GM23248 (cell line): ENCODE measurements around the gene PGM2L1. TPM values are rescaled to one million over a fixed set of nuclear protein-coding genes. Genes with fewer than 3 reads are reported as not detected.
A peak's percentile ranks its signal among the peaks of the same experiment; 100 is the strongest.

Experiments used
- DNase-seq: peaks from one replicate; pipeline ENCODE4 v3.0.0-alpha.2; 2015
- H2AFZ ChIP-seq: fragments of 200-600 bp; sonication (generic); 2 replicates; pipeline ENCODE4 v1.6.1; 2016; ENCODE audit warnings: antibody characterized with exemption
- H3F3A ChIP-seq: fragments of 200-600 bp; sonication (generic); 2 replicates; pipeline ENCODE4 v1.6.1; 2016; ENCODE audit warnings: mild to moderate bottlenecking, antibody characterized with exemption, mixed run types; ENCODE audit not compliant: insufficient read depth
- H3K27ac ChIP-seq: fragments of 200-600 bp; sonication (generic); 2 replicates; pipeline ENCODE4 v1.5.1; 2016; ENCODE audit warnings: mild to moderate bottlenecking
- H3K27me3 ChIP-seq: fragments of 200-600 bp; sonication (generic); replicated peaks from 2 replicates; pipeline ENCODE4 v1.6.1; 2016; ENCODE audit warnings: mild to moderate bottlenecking; ENCODE audit not compliant: insufficient read depth
- H3K36me3 ChIP-seq: fragments of 200-600 bp; sonication (generic); 2 replicates; pipeline ENCODE4 v1.6.1; 2016; ENCODE audit warnings: low read depth, mild to moderate bottlenecking
- H3K4me1 ChIP-seq: fragments of 200-600 bp; sonication (generic); 2 replicates; pipeline ENCODE4 v1.6.1; 2016; ENCODE audit warnings: mild to moderate bottlenecking; ENCODE audit not compliant: insufficient read depth
- H3K4me2 ChIP-seq: fragments of 200-600 bp; sonication (generic); one replicate; pipeline ENCODE4 v1.6.1; 2016; ENCODE audit warnings: mild to moderate bottlenecking; ENCODE audit not compliant: unreplicated experiment
- H3K4me3 ChIP-seq: fragments of 200-600 bp; sonication (generic); 2 replicates; pipeline ENCODE4 v1.5.1; 2016; ENCODE audit warnings: mild to moderate bottlenecking
- H3K79me2 ChIP-seq: fragments of 200-600 bp; sonication (generic); 2 replicates; pipeline ENCODE4 v1.6.1; 2016; ENCODE audit warnings: mild to moderate bottlenecking; ENCODE audit not compliant: insufficient read depth
- H3K9ac ChIP-seq: fragments of 200-600 bp; sonication (generic); 2 replicates; pipeline ENCODE4 v1.6.1; 2016; ENCODE audit warnings: mild to moderate bottlenecking
- H3K9me2 ChIP-seq: fragments of 200-600 bp; sonication (generic); 2 replicates; pipeline ENCODE4 v1.6.1; 2016; ENCODE audit warnings: mixed run types, mild to moderate bottlenecking, moderate library complexity; ENCODE audit not compliant: insufficient read depth
- H3K9me3 ChIP-seq: fragments of 200-600 bp; sonication (generic); one replicate; pipeline ENCODE4 v1.6.1; 2017; ENCODE audit warnings: low read depth
- H4K20me1 ChIP-seq: fragments of 200-600 bp; sonication (generic); 2 replicates; pipeline ENCODE4 v1.6.0; 2016; ENCODE audit not compliant: insufficient read depth
- EZH2 ChIP-seq: fragments of 200-600 bp; sonication (generic); IDR thresholded peaks from 2 replicates; pipeline ENCODE4 v1.6.1; 2018; ENCODE audit warnings: antibody characterized with exemption, mild to moderate bottlenecking; ENCODE audit not compliant: insufficient read depth, poor library complexity, severe bottlenecking
- EZH2phosphoT487 ChIP-seq: fragments of 200-600 bp; sonication (generic); IDR thresholded peaks from 2 replicates; pipeline ENCODE4 v1.6.1; 2018; ENCODE audit warnings: antibody characterized with exemption, moderate library complexity, mild to moderate bottlenecking, low read depth; ENCODE audit not compliant: insufficient read depth
- WGBS, 2 experiments: methylation state at CpG; one replicate each; pipeline ENCODE4 v1.1.6; 2015 to 2017; ENCODE audit warnings: low lambda C conversion rate in 2 of 2, low coverage in 1 of 2; ENCODE audit errors: missing lambda C conversion rate in 2 of 2; 5-methylcytosine and 5-hydroxymethylcytosine counted together
- in situ Hi-C: fragments of 300-500 bp; cut with MboI; formaldehyde crosslinking; loops from 2 replicates; pipeline ENCODE4 v1.15.0; 2020
- polyA plus RNA-seq: library from polyadenylated mRNA; unstranded; fragments of >200 nt; fragmentation: Nextera tagmentation; extraction: Ambion mirVana; gene quantifications from 2 replicates; pipeline ENCODE4 v1.2.1, GENCODE V29; 2016
- total RNA-seq: library from RNA; depleted of rRNA; stranded (reverse); fragments of >200 nt; shearing (Covaris generic); gene quantifications from 2 replicates; pipeline ENCODE4 v1.2.3, GENCODE V29; 2014

PGM2L1 gene
- total and polyA plus RNA-seq, 2 experiments from 2014 or later: 4.7 to 5.2 TPM

- Histone ChIP-seq H3K9me3 (no peaks in the 10 kb centered on the region), H3F3A (no peaks in the 10 kb centered on the region), H3K4me2 (no peak overlapping the region), H3K9ac (no peak overlapping the region), H3K9me2 (no peaks in the 10 kb centered on the region), H3K79me2 (no peaks in the 10 kb centered on the region), H3K4me3 (no peak overlapping the region), H4K20me1 (no peaks in the 10 kb centered on the region), H2AFZ (no peak overlapping the region), H3K27me3 (no peaks in the 10 kb centered on the region), H3K27ac (no peak overlapping the region), H3K36me3 (no peaks in the 10 kb centered on the region), H3K4me1 (no peaks in the 10 kb centered on the region)
- 71 to 80% methylated on average over 8 of the region's 8 CpGs for WGBS, 2 experiments
- in situ Hi-C loops: no loop called here
- DNase-seq: no peak
- TF ChIP-seq EZH2: no peak
- TF ChIP-seq EZH2phosphoT487: no peak
Measured at GRCh38 chr11:74443071-74443864, 45.0 kb upstream of the PGM2L1 start.

- no peak for TF ChIP-seq EZH2phosphoT487
- TF ChIP-seq EZH2: no peak
- Histone ChIP-seq H4K20me1 (no peaks in the 10 kb centered on the region), H3K79me2 (no peaks in the 10 kb centered on the region), H3K36me3 (no peaks in the 10 kb centered on the region), H3K9ac (no peak overlapping the region), H3F3A (no peaks in the 10 kb centered on the region), H3K27ac (no peak overlapping the region), H3K4me1 (no peaks in the 10 kb centered on the region), H3K4me2 (no peak overlapping the region), H3K9me3 (no peaks in the 10 kb centered on the region), H3K27me3 (no peaks in the 10 kb centered on the region), H3K9me2 (no peaks in the 10 kb centered on the region), H3K4me3 (no peak overlapping the region), H2AFZ (no peak overlapping the region)
- WGBS, 2 experiments: 57 to 71% methylated on average over 3 of the region's 3 CpGs
- DNase-seq: peak; percentile 52
- in situ Hi-C loops: no loop called here
Measured at GRCh38 chr11:74442636-74443035, 44.4 kb upstream of the PGM2L1 start.

DNA sequence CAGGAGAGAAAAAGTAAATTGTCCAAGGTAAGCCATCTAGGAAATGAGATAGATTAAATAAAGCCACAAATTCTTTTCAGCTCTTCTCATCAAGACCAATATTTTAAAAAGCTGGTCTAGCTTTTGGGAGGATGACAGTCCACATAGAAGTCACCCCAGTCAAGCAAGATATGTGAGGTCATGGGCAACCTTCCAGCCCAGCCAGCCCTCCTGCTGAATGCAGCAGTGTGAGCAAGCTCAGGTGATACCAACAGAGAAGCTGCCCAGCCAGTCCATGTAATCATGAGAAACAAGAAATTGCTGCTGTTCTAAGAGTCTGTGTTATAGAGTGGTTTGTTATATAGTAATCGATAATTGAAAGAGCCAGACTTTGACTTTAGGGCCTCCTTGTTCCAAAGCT lies 40.4 kb upstream of the PGM2L1 start:
- H4K20me1 ChIP-seq: no peaks in the 10 kb centered on the region
- H3K4me2 ChIP-seq: no peak overlapping the region
- WGBS, 2 experiments: 93 to 94% methylated on average over 1 of the region's 1 CpG
- in situ Hi-C loops: loop anchor here (10.0 kb wide), 1 partner anchor 54 kb away; no protein-coding TSS in a partner anchor
- no peak overlapping the region for H3K9ac ChIP-seq
- no peaks in the 10 kb centered on the region for H3K27me3 ChIP-seq
- no peak overlapping the region for H3K27ac ChIP-seq
- no peak overlapping the region for H3K4me3 ChIP-seq
- H3F3A ChIP-seq: no peaks in the 10 kb centered on the region
- no peaks in the 10 kb centered on the region for H3K36me3 ChIP-seq
- no peaks in the 10 kb centered on the region for H3K79me2 ChIP-seq
- H3K9me2 ChIP-seq: no peaks in the 10 kb centered on the region
- no peak overlapping the region for H2AFZ ChIP-seq
- no peak for TF ChIP-seq EZH2
- no peak for TF ChIP-seq EZH2phosphoT487
- H3K9me3 ChIP-seq: no peaks in the 10 kb centered on the region
- no peak for DNase-seq
- no peaks in the 10 kb centered on the region for H3K4me1 ChIP-seq

DNA sequence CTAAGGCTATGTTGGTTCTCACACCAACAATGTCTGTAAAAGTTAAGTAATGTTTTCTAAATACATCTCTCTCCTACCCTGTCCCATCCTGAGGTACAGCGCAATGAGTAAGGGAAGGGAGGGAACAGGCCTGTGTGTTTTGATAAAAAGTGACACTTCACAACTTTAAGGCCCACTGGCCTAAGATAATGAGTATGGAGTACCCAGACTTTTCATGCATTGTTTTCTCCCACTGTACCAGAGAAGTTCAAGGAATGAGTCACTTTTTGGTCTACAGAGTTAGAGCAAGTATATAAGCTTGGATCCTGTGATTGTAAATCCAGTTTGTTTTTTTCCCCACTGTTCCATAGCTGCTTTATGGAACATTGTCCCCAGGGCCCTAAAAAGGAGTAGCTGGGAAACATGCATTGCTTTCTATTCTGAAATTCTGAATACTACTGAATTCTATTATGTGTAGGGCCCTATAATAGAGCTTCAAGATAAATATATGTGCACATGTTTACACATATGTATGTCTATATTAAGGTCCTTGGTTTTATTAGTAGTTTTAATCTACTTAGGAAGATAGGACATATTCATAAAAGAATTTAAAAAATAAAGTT lies 39.3 kb upstream of the PGM2L1 start:
- no peak for TF ChIP-seq EZH2phosphoT487
- no peak for TF ChIP-seq EZH2
- Histone ChIP-seq H3K36me3 (no peaks in the 10 kb centered on the region), H3K27me3 (no peaks in the 10 kb centered on the region), H3K9me2 (no peaks in the 10 kb centered on the region), H3K4me2 (no peak overlapping the region), H4K20me1 (no peaks in the 10 kb centered on the region), H3F3A (no peaks in the 10 kb centered on the region), H3K9ac (no peak overlapping the region), H3K79me2 (no peaks in the 10 kb centered on the region), H2AFZ (no peak overlapping the region; the same call in 1 of the 2 replicates), H3K9me3 (no peaks in the 10 kb centered on the region), H3K4me3 (no peak overlapping the region), H3K27ac (no peak overlapping the region), H3K4me1 (no peaks in the 10 kb centered on the region)
- in situ Hi-C loops: loop anchor here (10.0 kb wide), 1 partner anchor 53 kb away; no protein-coding TSS in a partner anchor
- DNase-seq: peak; percentile 30
- 100% methylated on average over 1 of the region's 1 CpG for WGBS, 2 experiments
